Transverse colon (tissue), 4 donors: Measurements from ENCODE around the gene CRTC1. TPM values are rescaled to one million over a fixed set of nuclear protein-coding genes. Genes with fewer than 3 reads are reported as not detected.
A peak's percentile ranks its signal among the peaks of the same experiment; 100 is the strongest.

Experiments
- DNase-seq: peaks from one replicate; pipeline ENCODE4 v3.0.0-alpha.2; 2019
- H3K27ac ChIP-seq, 4 donors: fragments of 200-600 bp; sonication (generic); 2 replicates each; pipeline ENCODE4 v1.5.1; 2016 to 2018; ENCODE audit warnings: inconsistent platforms in 4 of 4
- H3K27me3 ChIP-seq: fragments of 200-600 bp; sonication (generic); 2 replicates; pipeline ENCODE4 v1.5.1; 2017; ENCODE audit warnings: inconsistent platforms
- H3K36me3 ChIP-seq, 4 donors: fragments of 200-600 bp; sonication (generic); 2 replicates each; pipeline ENCODE4 v1.5.1; 2017 to 2019; ENCODE audit warnings: inconsistent platforms in 4 of 4
- H3K4me1 ChIP-seq, 4 donors: fragments of 200-600 bp; sonication (generic); 2 replicates each; pipeline ENCODE4 v1.5.1; 2017 to 2020; ENCODE audit warnings: inconsistent platforms in 4 of 4
- H3K4me3 ChIP-seq, 4 donors: fragments of 200-600 bp; sonication (generic); 1 replicate in 1 of 4; 2 replicates in 3 of 4; pipeline versions ENCODE4 v1.5.1 to v1.6.1; 2017 to 2019; ENCODE audit warnings: inconsistent platforms in 4 of 4
- H3K9me3 ChIP-seq, 2 donors: fragments of 200-600 bp; sonication (generic); 2 replicates each; pipeline ENCODE4 v1.5.1; 2017 to 2019; ENCODE audit warnings: inconsistent platforms in 2 of 2
- CTCF ChIP-seq, 5 experiments: fragments of 200-600 bp in 3 of 5; fragments of 450-650 bp in 2 of 5; sonication (generic) in 3 of 5; IDR thresholded peaks; 1 replicate in 2 of 5; 2 replicates in 3 of 5; pipeline ENCODE4 v1.5.1; 2016 to 2017; ENCODE audit warnings: antibody characterized with exemption in 5 of 5, inconsistent platforms in 3 of 5, mild to moderate bottlenecking in 2 of 5, moderate library complexity in 1 of 5
- EP300 ChIP-seq: sonication (generic); formaldehyde crosslinking; IDR thresholded peaks from one replicate; pipeline ENCODE4 v1.6.1; 2017; ENCODE audit warnings: antibody characterized with exemption, low read depth
- POLR2A ChIP-seq: fragments of 450-650 bp; IDR thresholded peaks from one replicate; pipeline ENCODE4 v1.6.1; 2016; ENCODE audit warnings: antibody characterized with exemption, mild to moderate bottlenecking, moderate library complexity
- POLR2AphosphoS5 ChIP-seq, 3 donors: sonication (generic); formaldehyde crosslinking; IDR thresholded peaks; one replicate each; pipeline ENCODE4 v1.6.1; 2016; ENCODE audit warnings: antibody characterized with exemption in 3 of 3
- WGBS, 2 donors: methylation state at CpG; one replicate each; pipeline ENCODE4 v1.1.5; 2018; ENCODE audit warnings: low coverage in 1 of 2; 5-methylcytosine and 5-hydroxymethylcytosine counted together
- in situ Hi-C, 4 donors: fragments of 200-750 bp; cut with MboI; loops; one replicate each; pipeline versions ENCODE4 v1.15.0 to v1.15.1; 2017; ENCODE audit warnings: low sequenced_read_pairs in 3 of 4, low pct_ligation_motif_present in 1 of 4, low pct_unique_long_range_greater_than_20kb in 1 of 4
- intact Hi-C: fragments of 100-400 bp; cut with DNase I; formaldehyde crosslinking; loops from one replicate; pipeline ENCODE4 v1.15.1; 2023; ENCODE audit warnings: low total_unique reads
- total RNA-seq, 4 donors: library from RNA; depleted of rRNA; stranded (reverse); fragments of >200 nt; gene quantifications; one replicate each; pipeline ENCODE4 v1.1.0, GENCODE V29; 2016

CRTC1 gene
- total RNA-seq, 4 donors from 2014 or later: 6.2 to 17.6 (median 7.7) TPM

GRCh38 chr19:18659281-18660050 lies 24.0 kb upstream of the CRTC1 start:
- no peak overlapping the region for H3K4me3 ChIP-seq
- 55 to 71% methylated on average over 10 to 30 of the region's 30 CpGs for WGBS, 2 donors
- peaks cover 0 to 23% (median 0%) of the 10 kb centered on the region in 4 donors for H3K4me1 ChIP-seq
- no peak for DNase-seq
- H3K36me3 ChIP-seq: no peaks in the 10 kb centered on the region
- TF ChIP-seq POLR2AphosphoS5 (IDR thresholded peaks at IDR 0.05): no peak
- TF ChIP-seq CTCF (IDR thresholded peaks at IDR 0.05): no peak
- no peak for TF ChIP-seq POLR2A
- no peak for TF ChIP-seq EP300
- H3K9me3 ChIP-seq: no peaks in the 10 kb centered on the region
- in situ Hi-C loops (no loop called here), intact Hi-C loops (no loop called here)
- H3K27ac ChIP-seq: peak overlapping the region; percentile 64 to 72 (median 69)
- no peaks in the 10 kb centered on the region for H3K27me3 ChIP-seq

GRCh38 chr19:18660051-18660910 lies 23.2 kb upstream of the CRTC1 start:
- Histone ChIP-seq H3K9me3 (no peaks in the 10 kb centered on the region), H3K27ac (peak overlapping the region; percentile 64 to 72 (median 69)), H3K36me3 (no peaks in the 10 kb centered on the region), H3K27me3 (no peaks in the 10 kb centered on the region), H3K4me3 (no peak overlapping the region), H3K4me1 (peaks cover 0 to 23% (median 0%) of the 10 kb centered on the region in 4 donors)
- intact Hi-C loops: no loop called here
- TF ChIP-seq EP300 (no peak), POLR2A (no peak), CTCF (IDR thresholded peaks at IDR 0.05) (no peak), POLR2AphosphoS5 (IDR thresholded peaks at IDR 0.05) (no peak)
- in situ Hi-C loops: no loop called here
- DNase-seq: peak; percentile 28
- 92% methylated on average over 37 of the region's 37 CpGs; no CpG with 5 or more reads in 1 of the 2 donors for WGBS, 2 donors

GRCh38 chr19:18660939-18661670 lies 22.4 kb upstream of the CRTC1 start:
- 92 to 100% methylated on average over 3 to 10 of the region's 10 CpGs for WGBS, 2 donors
- DNase-seq: no peak
- Histone ChIP-seq H3K27ac (peak overlapping the region; percentile 64 to 72 (median 69)), H3K36me3 (no peaks in the 10 kb centered on the region), H3K27me3 (no peaks in the 10 kb centered on the region), H3K4me3 (no peak overlapping the region), H3K9me3 (no peaks in the 10 kb centered on the region), H3K4me1 (peaks cover 0 to 23% (median 0%) of the 10 kb centered on the region in 4 donors)
- intact Hi-C loops (no loop called here), in situ Hi-C loops (no loop called here)
- TF ChIP-seq EP300: no peak
- no peak for TF ChIP-seq POLR2A

GRCh38 chr19:18662972-18663732 lies 20.3 kb upstream of the CRTC1 start:
- Histone ChIP-seq H3K4me1 (peaks cover 0 to 14% (median 2%) of the 10 kb centered on the region in 4 donors), H3K27ac (peak overlapping the region in 2 of 4 donors; percentile 8 to 21), H3K36me3 (peaks cover 0 to 6% (median 4%) of the 10 kb centered on the region in 4 donors), H3K9me3 (no peaks in the 10 kb centered on the region), H3K4me3 (no peak overlapping the region), H3K27me3 (no peaks in the 10 kb centered on the region)
- in situ Hi-C loops: no loop called here
- intact Hi-C loops: no loop called here
- TF ChIP-seq POLR2AphosphoS5 (IDR thresholded peaks at IDR 0.05) (no peak), EP300 (no peak), POLR2A (no peak), CTCF (IDR thresholded peaks at IDR 0.05) (no peak)
- 72 to 100% methylated on average over 1 to 15 of the region's 15 CpGs for WGBS, 2 donors
- DNase-seq: no peak
